RWPE1 (cell line): ENCODE measurements around the gene ZNF597.

Source experiments
- CTCF ChIA-PET: fragments of 350-600 bp; sonication (Branson Sonifier 250); formaldehyde crosslinking; extraction: SDS; loops from one replicate; lab custom pipeline; 2021; lab: Yijun Ruan, JAX
- POLR2A ChIA-PET: fragments of 400-600 bp; formaldehyde crosslinking; extraction: SDS; loops from one replicate; lab custom pipeline; 2020; ENCODE audit warnings: antibody characterized with exemption; ENCODE audit not compliant: low non-redundant PET; lab: Yijun Ruan, JAX
- DNase-seq: peaks from one replicate; pipeline ENCODE4 v3.0.0; 2012; ENCODE audit warnings: low spot score
- H3K27ac ChIP-seq: fragments of 450-650 bp; 2 replicates; pipeline ENCODE4 v1.5.1; 2017
- CTCF ChIP-seq: fragments of 450-650 bp; conservative IDR thresholded peaks from 2 replicates; pipeline ENCODE4 v1.5.1; 2017; ENCODE audit warnings: low read depth, mild to moderate bottlenecking

The ZNF597 gene

GRCh38 chr16:3443108-3444031 is at the start of gene ZNF597, which contains the start of gene NAA60:
ZNF597 (minus strand) TSS chr16:3443504; CDS start chr16:3443153, 351 bp downstream.
NAA60 (plus strand) TSS chr16:3443680; CDS start chr16:3476228, 32,548 bp downstream.
- peak within 1 kb of the TSS; percentile 76 for H3K27ac ChIP-seq
- no peak for TF ChIP-seq CTCF
- ChIA-PET POLR2A (no interaction called here), CTCF (interaction anchor here (0.5 kb wide), 1 partner anchor 82 kb away, joined by 3 read pairs; no protein-coding TSS in a partner anchor)
- DNase-seq = peak; percentile 87

DNA sequence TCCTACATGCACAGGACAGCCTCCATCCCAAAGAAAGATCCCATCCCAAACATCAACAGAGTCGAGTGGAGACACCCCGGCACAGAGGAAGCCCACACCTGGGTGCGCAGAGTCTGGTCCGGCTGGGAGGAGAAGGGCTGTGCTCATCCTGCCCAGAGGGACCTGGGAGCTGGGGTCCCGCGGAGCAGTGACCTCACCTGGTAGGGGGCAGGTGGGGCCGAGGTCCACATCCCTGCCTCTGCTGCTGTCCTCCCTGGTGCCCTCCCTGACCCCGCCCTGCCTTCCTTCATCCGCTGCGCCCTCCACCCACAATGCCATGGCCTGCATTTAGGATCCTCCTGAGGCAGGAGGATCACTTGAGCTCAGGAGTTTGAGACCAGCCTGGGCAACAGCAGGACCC is 49.1 kb upstream of the ZNF597 start:
- ChIA-PET POLR2A (no interaction called here), CTCF (no interaction called here)
- no peak overlapping the region for H3K27ac ChIP-seq
- no peak for TF ChIP-seq CTCF
- DNase-seq = no peak

GRCh38 chr16:3490911-3491629 is 47.8 kb upstream of the ZNF597 start:
- POLR2A ChIA-PET = no interaction called here
- DNase-seq = no peak
- CTCF ChIA-PET = no interaction called here

DNA sequence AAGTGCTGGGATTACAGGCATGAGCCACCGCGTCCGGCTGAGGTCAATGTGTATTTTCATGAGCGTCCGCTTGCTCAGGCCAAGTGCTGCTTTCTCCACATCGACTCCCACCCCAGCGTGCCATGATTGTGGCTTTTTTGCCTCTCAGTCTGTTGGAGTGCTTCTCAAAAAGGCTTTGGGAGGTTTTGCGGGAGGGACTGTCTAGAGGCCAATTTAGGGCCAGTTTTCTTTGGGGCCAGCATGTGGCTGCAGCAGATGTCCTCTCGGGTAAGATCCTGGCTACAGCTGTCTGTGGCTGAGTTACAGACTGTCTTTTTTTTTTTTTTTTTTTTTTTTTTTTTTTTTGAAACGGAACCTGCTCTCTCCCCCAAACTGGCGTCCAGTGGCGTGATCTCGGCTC is 45.5 kb upstream of the ZNF597 start:
- ChIA-PET CTCF (interaction anchor here (0.6 kb wide), 1 partner anchor 19 kb away, joined by 5 read pairs; no protein-coding TSS in a partner anchor), POLR2A (no interaction called here)
- TF ChIP-seq CTCF = no peak
- no peak for DNase-seq
- no peak overlapping the region for H3K27ac ChIP-seq

More at GRCh38 chr16:3490911-3491629, 47.8 kb upstream of the ZNF597 start:
- no peak overlapping the region for H3K27ac ChIP-seq
- no peak for TF ChIP-seq CTCF

GRCh38 chr16:3487521-3488410 is 44.5 kb upstream of the ZNF597 start:
- no peak for DNase-seq
- H3K27ac ChIP-seq = peak overlapping the region; percentile 8
- CTCF ChIA-PET = interaction anchor here (0.6 to 0.7 kb wide), 2 partner anchors 20 to 459 kb away, joined by 4 to 5 read pairs; no protein-coding TSS in a partner anchor
- POLR2A ChIA-PET = no interaction called here
- TF ChIP-seq CTCF = no peak
